IMR-90 (cell line): ENCODE data around the gene HNRNPH1. TPM values are rescaled to one million over a fixed set of nuclear protein-coding genes. Genes with fewer than 3 reads are reported as not detected.
A peak's percentile ranks its signal among the peaks of the same experiment; 100 is the strongest.

Source experiments
- ATAC-seq: fragments of 200-7000 bp; cut with Tn5 transposase; 2 replicates; pipeline ENCODE4 v1.9.1; 2020; ENCODE audit warnings: low read depth, mild to moderate bottlenecking, moderate library complexity
- BruUV-seq: library from RNA; stranded (reverse); fragments of 400-500 nt; replicated peaks from 2 replicates; lab custom pipeline; 2021; lab: Mats Ljungman, UMichigan
- CTCF ChIA-PET: fragments of 300-600 bp; formaldehyde crosslinking; extraction: SDS; loops from one replicate; lab custom pipeline; 2021; ENCODE audit warnings: antibody characterized with exemption; lab: Yijun Ruan, JAX
- POLR2A ChIA-PET: fragments of 300-600 bp; sonication (Branson Sonifier 250); formaldehyde crosslinking; loops from one replicate; lab custom pipeline; 2022; ENCODE audit warnings: antibody characterized with exemption; ENCODE audit not compliant: unreplicated experiment; lab: Charles Lee
- DNase-seq: peaks from one replicate; pipeline ENCODE4 v3.0.0; 2013
- H2AFZ ChIP-seq: replicated peaks from 2 replicates; pipeline ENCODE3; 2013; ENCODE audit warnings: low read length, mild to moderate bottlenecking; ENCODE audit not compliant: poor library complexity
- H2AK5ac ChIP-seq: 2 replicates; pipeline ENCODE4 v1.6.1; 2013; ENCODE audit warnings: low read depth, low read length, inconsistent platforms
- H2AK9ac ChIP-seq: replicated peaks from 2 replicates; pipeline ENCODE3; 2013; ENCODE audit warnings: mild to moderate bottlenecking, low read depth, low read length, moderate library complexity; ENCODE audit not compliant: poor library complexity
- H2BK120ac ChIP-seq: 2 replicates; pipeline ENCODE4 v1.6.1; 2013; ENCODE audit warnings: low read depth, low read length, inconsistent platforms
- H2BK15ac ChIP-seq: 3 replicates; pipeline ENCODE4 v1.6.1; 2013; ENCODE audit warnings: low read depth, low read length, inconsistent platforms
- H2BK20ac ChIP-seq: 2 replicates; pipeline ENCODE4 v1.6.1; 2013; ENCODE audit warnings: low read depth, mild to moderate bottlenecking, inconsistent platforms, low read length, moderate library complexity
- H2BK5ac ChIP-seq: 2 replicates; pipeline ENCODE4 v1.6.1; 2013; ENCODE audit warnings: mild to moderate bottlenecking, low read depth, low read length, inconsistent platforms; ENCODE audit not compliant: poor library complexity, severe bottlenecking
- H3K14ac ChIP-seq: replicated peaks from 2 replicates; pipeline ENCODE4 v1.6.1; 2013; ENCODE audit warnings: low read depth, low read length, inconsistent platforms
- H3K18ac ChIP-seq: 2 replicates; pipeline ENCODE4 v1.6.1; 2013; ENCODE audit warnings: low read depth, low read length, control low read depth
- H3K23ac ChIP-seq: 2 replicates; pipeline ENCODE4 v1.6.1; 2013; ENCODE audit warnings: low read depth, low read length, inconsistent platforms
- H3K27ac ChIP-seq: 2 replicates; pipeline ENCODE4 v1.5.1; 2013; ENCODE audit warnings: mild to moderate bottlenecking, control low read depth, low read length; ENCODE audit not compliant: insufficient read depth
- H3K27me3 ChIP-seq: 2 replicates; pipeline ENCODE4 v1.6.1; 2013; ENCODE audit warnings: low read length; ENCODE audit not compliant: control insufficient read depth, insufficient read depth
- H3K36me3 ChIP-seq: 2 replicates; pipeline ENCODE4 v1.6.1; 2013; ENCODE audit warnings: low read length, mixed read lengths; ENCODE audit not compliant: control insufficient read depth, insufficient read depth
- H3K4ac ChIP-seq: 2 replicates; pipeline ENCODE4 v1.6.1; 2013; ENCODE audit warnings: low read depth, low read length, inconsistent platforms
- H3K4me1 ChIP-seq: 2 replicates; pipeline ENCODE4 v1.6.1; 2013; ENCODE audit warnings: low read length, mixed read lengths; ENCODE audit not compliant: control insufficient read depth, insufficient read depth
- H3K4me2 ChIP-seq: 2 replicates; pipeline ENCODE4 v1.6.1; 2013; ENCODE audit warnings: low read depth, mild to moderate bottlenecking, control low read depth, low read length, moderate library complexity
- H3K4me3 ChIP-seq: 2 replicates; pipeline ENCODE4 v1.5.1; 2013; ENCODE audit warnings: low read depth, mild to moderate bottlenecking, control low read depth, low read length, moderate library complexity; ENCODE audit not compliant: insufficient read depth
- H3K56ac ChIP-seq: 2 replicates; pipeline ENCODE4 v1.6.1; 2013; ENCODE audit warnings: low read length, inconsistent platforms; ENCODE audit not compliant: insufficient read depth; ENCODE audit errors: extremely low read depth
- H3K79me1 ChIP-seq, 2 experiments: 2 replicates each; pipeline ENCODE4 v1.6.1; 2013; ENCODE audit warnings: low read length in 2 of 2, inconsistent platforms in 1 of 2, low read depth in 1 of 2
- H3K9ac ChIP-seq: 2 replicates; pipeline ENCODE4 v1.6.1; 2013; ENCODE audit warnings: low read depth, low read length, control low read depth
- H3K9me1 ChIP-seq: 2 replicates; pipeline ENCODE4 v1.6.1; 2013; ENCODE audit warnings: low read length, inconsistent platforms; ENCODE audit not compliant: insufficient read depth
- H3K9me3 ChIP-seq: 2 replicates; pipeline ENCODE4 v1.6.1; 2013; ENCODE audit warnings: low read length; ENCODE audit not compliant: control insufficient read depth, insufficient read depth
- H4K20me1 ChIP-seq: 2 replicates; pipeline ENCODE4 v1.6.1; 2013; ENCODE audit warnings: low read length, inconsistent platforms; ENCODE audit not compliant: insufficient read depth
- H4K5ac ChIP-seq: 2 replicates; pipeline ENCODE4 v1.6.1; 2013; ENCODE audit warnings: mild to moderate bottlenecking, low read depth, low read length, control low read depth
- H4K8ac ChIP-seq, 2 experiments: 2 replicates each; pipeline ENCODE4 v1.6.1; 2013; ENCODE audit warnings: low read depth in 2 of 2, low read length in 2 of 2, control low read depth in 1 of 2, inconsistent platforms in 1 of 2
- H4K91ac ChIP-seq: 2 replicates; pipeline ENCODE4 v1.6.1; 2013; ENCODE audit warnings: low read depth, low read length, inconsistent platforms; ENCODE audit not compliant: insufficient read depth
- CEBPB ChIP-seq: IDR thresholded peaks from 2 replicates; pipeline ENCODE4 v1.6.1; 2012; ENCODE audit warnings: low read depth, low read length, improper control_type of control experiment
- MAZ ChIP-seq: IDR thresholded peaks from 2 replicates; pipeline ENCODE4 v1.6.1; 2012; ENCODE audit warnings: low read depth, mild to moderate bottlenecking, low read length, improper control_type of control experiment, moderate library complexity, borderline replicate concordance
- RCOR1 ChIP-seq: IDR thresholded peaks from 2 replicates; pipeline ENCODE4 v1.6.1; 2012; ENCODE audit warnings: mild to moderate bottlenecking, low read length, improper control_type of control experiment; ENCODE audit not compliant: insufficient replicate concordance
- WGBS, 2 experiments: methylation state at CpG; one replicate each; pipeline versions ENCODE4 v1.1.5 to v1.1.7; 2013; ENCODE audit warnings: missing lambda C conversion rate in 2 of 2; ENCODE audit not compliant: insufficient read length in 1 of 2; ENCODE audit errors: extremely low coverage in 2 of 2; 5-methylcytosine and 5-hydroxymethylcytosine counted together
- dilution Hi-C: fragments of 300-500 bp; cut with HindIII; formaldehyde crosslinking; loops from one replicate; pipeline ENCODE4 v1.14.3; 2018; ENCODE audit warnings: low sequenced_read_pairs; ENCODE audit not compliant: unreplicated experiment
- in situ Hi-C: fragments of 300-500 bp; cut with MboI; formaldehyde crosslinking; loops from 3 replicates; pipeline ENCODE4 v1.14.3; 2019; ENCODE audit warnings: low sequenced_read_pairs, inconsistent platforms, mixed read lengths
- intact Hi-C: fragments of 100-400 bp; cut with micrococcal nuclease; formaldehyde crosslinking; loops from 2 replicates; pipeline ENCODE4 v1.10.0; 2022
- polyA plus RNA-seq, 3 experiments: library from polyadenylated mRNA; depleted of rRNA; stranded (reverse); fragments of >200 nt; gene quantifications; 2 replicates each; pipeline ENCODE4 v1.2.3, GENCODE V29; 2012; ENCODE audit warnings: low replicate concordance in 1 of 3
- total RNA-seq: library from RNA; depleted of rRNA; stranded (reverse); fragments of >200 nt; gene quantifications from 2 replicates; pipeline ENCODE4 v1.2.3, GENCODE V29; 2012
- TF ChIP-seq, protein P1 (sequence below): conservative IDR thresholded peaks from 2 replicates; pipeline ENCODE4 v1.5.1; 2012; ENCODE audit warnings: mild to moderate bottlenecking, low read depth, low read length, improper control_type of control experiment
- TF ChIP-seq, protein P2 (sequence below): fragments of 150-350 bp; IDR thresholded peaks from 2 replicates; pipeline ENCODE4 v1.6.1; 2017; ENCODE audit warnings: mild to moderate bottlenecking, antibody characterized with exemption, low read length, low read depth

HNRNPH1 gene
- total and polyA plus RNA-seq, 2 of the 4 experiments (the other 2 are of a cell fraction) = 288 to 300 TPM

DNA sequence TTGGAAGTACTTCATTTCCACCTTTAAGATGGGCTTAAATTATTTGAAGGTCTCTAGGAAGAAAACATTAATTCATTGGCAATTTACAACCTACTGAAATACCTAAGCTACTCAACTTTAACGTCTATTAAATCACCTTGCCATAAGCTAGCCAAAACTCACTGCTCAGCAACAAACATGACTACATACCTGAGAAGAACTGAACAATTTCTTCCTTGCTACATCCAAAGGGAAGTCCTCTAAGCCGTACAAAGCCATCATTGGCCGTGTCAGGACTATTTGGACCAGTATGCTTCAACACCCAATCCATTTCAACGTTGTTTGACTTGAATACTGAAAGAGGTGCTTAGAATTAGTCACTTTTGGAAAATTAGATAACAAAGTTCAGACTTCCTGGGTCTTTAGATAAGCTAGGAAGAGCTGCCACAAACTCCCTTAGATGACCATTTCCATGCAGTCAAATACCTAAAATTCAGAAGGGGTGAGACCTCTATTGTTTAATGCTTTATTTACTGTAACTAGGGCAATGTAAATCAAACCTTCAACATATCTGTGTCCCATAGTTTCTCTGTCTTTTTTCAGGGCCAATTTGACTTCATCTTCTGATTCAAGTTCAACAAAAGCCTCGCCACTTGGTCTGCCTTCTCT lies 2.6 kb downstream of the HNRNPH1 start (continued):
- no peak for TF ChIP-seq RCOR1

DNA sequence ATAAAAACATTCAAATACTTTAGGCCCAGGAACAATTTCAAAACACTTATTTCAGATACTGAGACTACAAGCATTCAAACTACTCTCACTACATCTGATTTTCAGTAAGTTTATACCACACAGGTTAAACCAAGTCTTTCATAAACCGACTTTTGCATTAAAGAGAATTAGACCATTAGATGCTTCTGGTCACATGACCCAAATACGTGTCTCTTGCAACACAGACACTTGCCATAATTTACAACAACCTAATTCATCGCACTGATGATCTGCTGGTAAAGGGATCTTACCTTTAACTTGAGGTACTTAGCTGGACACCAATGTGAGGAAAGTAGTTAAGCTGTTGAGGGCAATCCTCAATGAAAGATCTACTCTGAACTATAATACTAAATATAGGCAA lies 3.2 kb downstream of the HNRNPH1 start:
- in situ Hi-C loops (no loop called here), intact Hi-C loops (loop anchor here (5.0 kb wide), 2 partner anchors 77 to 202 kb away; partner anchors contain the start of genes CANX and SQSTM1), dilution Hi-C loops (no loop called here)
- ChIA-PET CTCF (interaction anchor here (2.1 kb wide), 1 partner anchor 48 kb away, joined by 7 read pairs; no protein-coding TSS in a partner anchor), POLR2A (interaction anchor here (0.6 kb wide), 1 partner anchor 34 kb away, joined by 3 read pairs; no protein-coding TSS in a partner anchor)
- no CpG with 5 or more reads among the region's 3 CpGs for WGBS, 2 experiments
- Histone ChIP-seq H2AK9ac (no peak overlapping the region), H2AK5ac (no peak overlapping the region), H4K5ac (no peak overlapping the region), H2BK5ac (no peak overlapping the region), H2BK15ac (no peak overlapping the region), H3K27ac (no peak overlapping the region), H3K14ac (no peak overlapping the region), H3K9me3 (no peaks in the 10 kb centered on the region), H4K20me1 (peaks cover 81% of the 10 kb centered on the region), H3K4me1 (peaks cover 12% of the 10 kb centered on the region), H3K56ac (no peak overlapping the region), H3K4ac (no peak overlapping the region), H3K4me2 (peak overlapping the region; percentile 98), H3K36me3 (peaks cover 51% of the 10 kb centered on the region), H3K9ac (no peak overlapping the region; the same call in 1 of the 2 replicates), H3K9me1 (peaks cover 11% of the 10 kb centered on the region; the same call in 1 of the 2 replicates), H2AFZ (no peak overlapping the region), H3K4me3 (peak overlapping the region; percentile 14), H3K27me3 (no peaks in the 10 kb centered on the region), H2BK20ac (no peak overlapping the region), H2BK120ac (no peak overlapping the region), H4K91ac (no peak overlapping the region), H4K8ac (no peak overlapping the region), H3K18ac (no peak overlapping the region), H3K23ac (peak overlapping the region; percentile 46; the same call in 1 of the 2 replicates), H3K79me1 (peaks cover 13 to 44% of the 10 kb centered on the region in 2 experiments; a peak in 3 of 4 replicates)
- ATAC-seq (no peak), DNase-seq (no peak)
- no TSS peak for BruUV-seq
- TF ChIP-seq, protein P1, sequence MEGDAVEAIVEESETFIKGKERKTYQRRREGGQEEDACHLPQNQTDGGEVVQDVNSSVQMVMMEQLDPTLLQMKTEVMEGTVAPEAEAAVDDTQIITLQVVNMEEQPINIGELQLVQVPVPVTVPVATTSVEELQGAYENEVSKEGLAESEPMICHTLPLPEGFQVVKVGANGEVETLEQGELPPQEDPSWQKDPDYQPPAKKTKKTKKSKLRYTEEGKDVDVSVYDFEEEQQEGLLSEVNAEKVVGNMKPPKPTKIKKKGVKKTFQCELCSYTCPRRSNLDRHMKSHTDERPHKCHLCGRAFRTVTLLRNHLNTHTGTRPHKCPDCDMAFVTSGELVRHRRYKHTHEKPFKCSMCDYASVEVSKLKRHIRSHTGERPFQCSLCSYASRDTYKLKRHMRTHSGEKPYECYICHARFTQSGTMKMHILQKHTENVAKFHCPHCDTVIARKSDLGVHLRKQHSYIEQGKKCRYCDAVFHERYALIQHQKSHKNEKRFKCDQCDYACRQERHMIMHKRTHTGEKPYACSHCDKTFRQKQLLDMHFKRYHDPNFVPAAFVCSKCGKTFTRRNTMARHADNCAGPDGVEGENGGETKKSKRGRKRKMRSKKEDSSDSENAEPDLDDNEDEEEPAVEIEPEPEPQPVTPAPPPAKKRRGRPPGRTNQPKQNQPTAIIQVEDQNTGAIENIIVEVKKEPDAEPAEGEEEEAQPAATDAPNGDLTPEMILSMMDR = no peak
- peak; percentile 60 for TF ChIP-seq CEBPB
- TF ChIP-seq MAZ = no peak
- no peak for TF ChIP-seq RCOR1
- TF ChIP-seq, protein P2, sequence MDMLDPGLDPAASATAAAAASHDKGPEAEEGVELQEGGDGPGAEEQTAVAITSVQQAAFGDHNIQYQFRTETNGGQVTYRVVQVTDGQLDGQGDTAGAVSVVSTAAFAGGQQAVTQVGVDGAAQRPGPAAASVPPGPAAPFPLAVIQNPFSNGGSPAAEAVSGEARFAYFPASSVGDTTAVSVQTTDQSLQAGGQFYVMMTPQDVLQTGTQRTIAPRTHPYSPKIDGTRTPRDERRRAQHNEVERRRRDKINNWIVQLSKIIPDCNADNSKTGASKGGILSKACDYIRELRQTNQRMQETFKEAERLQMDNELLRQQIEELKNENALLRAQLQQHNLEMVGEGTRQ = peak; percentile 75
